Fibroblast of lung (primary cell): ENCODE data around the gene CENPB.

Experiments
- CTCF ChIP-seq, 2 donors: IDR thresholded peaks in 1 of 2; conservative IDR thresholded peaks in 1 of 2; 1 replicate in 1 of 2; 2 replicates in 1 of 2; pipeline ENCODE4 v1.5.1; 2011 to 2012; ENCODE audit warnings: low read length in 2 of 2, control low read depth in 1 of 2, inconsistent platforms in 1 of 2, low read depth in 1 of 2, mild to moderate bottlenecking in 1 of 2
- EZH2 ChIP-seq: IDR thresholded peaks from 2 replicates; pipeline ENCODE4 v1.5.1; 2012; ENCODE audit warnings: low read length, control low read depth, mild to moderate bottlenecking; ENCODE audit errors: missing control alignments

GRCh38 chr20:3786126-3786484 is 435 bp downstream of the CENPB start:
- TF ChIP-seq CTCF (conservative IDR thresholded peaks at IDR 0.05 in 1 of 2, IDR thresholded peaks at IDR 0.05 in 1 of 2; ENCODE audit: low read depth in 1 of 2, low read length in 2 of 2) (no peak), EZH2 (no peak)
